GM23248 (cell line): Measurements from ENCODE around the gene TTPAL. TPM values are rescaled to one million over a fixed set of nuclear protein-coding genes. Genes with fewer than 3 reads are reported as not detected.
"Not testable (repeated sequence)": the region's sequence is repeated elsewhere in the genome, so short reads cannot be mapped to it uniquely, and the experiment has no call there.

Experiments used
- DNase-seq: peaks from one replicate; pipeline ENCODE4 v3.0.0-alpha.2; 2015
- H2AFZ ChIP-seq: fragments of 200-600 bp; sonication (generic); 2 replicates; pipeline ENCODE4 v1.6.1; 2016; ENCODE audit warnings: antibody characterized with exemption
- H3F3A ChIP-seq: fragments of 200-600 bp; sonication (generic); 2 replicates; pipeline ENCODE4 v1.6.1; 2016; ENCODE audit warnings: mild to moderate bottlenecking, antibody characterized with exemption, mixed run types; ENCODE audit not compliant: insufficient read depth
- H3K27ac ChIP-seq: fragments of 200-600 bp; sonication (generic); 2 replicates; pipeline ENCODE4 v1.5.1; 2016; ENCODE audit warnings: mild to moderate bottlenecking
- H3K27me3 ChIP-seq: fragments of 200-600 bp; sonication (generic); replicated peaks from 2 replicates; pipeline ENCODE4 v1.6.1; 2016; ENCODE audit warnings: mild to moderate bottlenecking; ENCODE audit not compliant: insufficient read depth
- H3K36me3 ChIP-seq: fragments of 200-600 bp; sonication (generic); 2 replicates; pipeline ENCODE4 v1.6.1; 2016; ENCODE audit warnings: low read depth, mild to moderate bottlenecking
- H3K4me1 ChIP-seq: fragments of 200-600 bp; sonication (generic); 2 replicates; pipeline ENCODE4 v1.6.1; 2016; ENCODE audit warnings: mild to moderate bottlenecking; ENCODE audit not compliant: insufficient read depth
- H3K4me2 ChIP-seq: fragments of 200-600 bp; sonication (generic); one replicate; pipeline ENCODE4 v1.6.1; 2016; ENCODE audit warnings: mild to moderate bottlenecking; ENCODE audit not compliant: unreplicated experiment
- H3K4me3 ChIP-seq: fragments of 200-600 bp; sonication (generic); 2 replicates; pipeline ENCODE4 v1.5.1; 2016; ENCODE audit warnings: mild to moderate bottlenecking
- H3K79me2 ChIP-seq: fragments of 200-600 bp; sonication (generic); 2 replicates; pipeline ENCODE4 v1.6.1; 2016; ENCODE audit warnings: mild to moderate bottlenecking; ENCODE audit not compliant: insufficient read depth
- H3K9ac ChIP-seq: fragments of 200-600 bp; sonication (generic); 2 replicates; pipeline ENCODE4 v1.6.1; 2016; ENCODE audit warnings: mild to moderate bottlenecking
- H3K9me2 ChIP-seq: fragments of 200-600 bp; sonication (generic); 2 replicates; pipeline ENCODE4 v1.6.1; 2016; ENCODE audit warnings: mixed run types, mild to moderate bottlenecking, moderate library complexity; ENCODE audit not compliant: insufficient read depth
- H3K9me3 ChIP-seq: fragments of 200-600 bp; sonication (generic); one replicate; pipeline ENCODE4 v1.6.1; 2017; ENCODE audit warnings: low read depth
- H4K20me1 ChIP-seq: fragments of 200-600 bp; sonication (generic); 2 replicates; pipeline ENCODE4 v1.6.0; 2016; ENCODE audit not compliant: insufficient read depth
- EZH2 ChIP-seq: fragments of 200-600 bp; sonication (generic); IDR thresholded peaks from 2 replicates; pipeline ENCODE4 v1.6.1; 2018; ENCODE audit warnings: antibody characterized with exemption, mild to moderate bottlenecking; ENCODE audit not compliant: insufficient read depth, poor library complexity, severe bottlenecking
- EZH2phosphoT487 ChIP-seq: fragments of 200-600 bp; sonication (generic); IDR thresholded peaks from 2 replicates; pipeline ENCODE4 v1.6.1; 2018; ENCODE audit warnings: antibody characterized with exemption, moderate library complexity, mild to moderate bottlenecking, low read depth; ENCODE audit not compliant: insufficient read depth
- WGBS, 2 experiments: methylation state at CpG; one replicate each; pipeline ENCODE4 v1.1.6; 2015 to 2017; ENCODE audit warnings: low lambda C conversion rate in 2 of 2, low coverage in 1 of 2; ENCODE audit errors: missing lambda C conversion rate in 2 of 2; 5-methylcytosine and 5-hydroxymethylcytosine counted together
- in situ Hi-C: fragments of 300-500 bp; cut with MboI; formaldehyde crosslinking; loops from 2 replicates; pipeline ENCODE4 v1.15.0; 2020
- polyA plus RNA-seq: library from polyadenylated mRNA; unstranded; fragments of >200 nt; fragmentation: Nextera tagmentation; extraction: Ambion mirVana; gene quantifications from 2 replicates; pipeline ENCODE4 v1.2.1, GENCODE V29; 2016
- total RNA-seq: library from RNA; depleted of rRNA; stranded (reverse); fragments of >200 nt; shearing (Covaris generic); gene quantifications from 2 replicates; pipeline ENCODE4 v1.2.3, GENCODE V29; 2014

TTPAL gene
- total and polyA plus RNA-seq, 2 experiments from 2014 or later = 11.8 to 19.6 TPM

DNA sequence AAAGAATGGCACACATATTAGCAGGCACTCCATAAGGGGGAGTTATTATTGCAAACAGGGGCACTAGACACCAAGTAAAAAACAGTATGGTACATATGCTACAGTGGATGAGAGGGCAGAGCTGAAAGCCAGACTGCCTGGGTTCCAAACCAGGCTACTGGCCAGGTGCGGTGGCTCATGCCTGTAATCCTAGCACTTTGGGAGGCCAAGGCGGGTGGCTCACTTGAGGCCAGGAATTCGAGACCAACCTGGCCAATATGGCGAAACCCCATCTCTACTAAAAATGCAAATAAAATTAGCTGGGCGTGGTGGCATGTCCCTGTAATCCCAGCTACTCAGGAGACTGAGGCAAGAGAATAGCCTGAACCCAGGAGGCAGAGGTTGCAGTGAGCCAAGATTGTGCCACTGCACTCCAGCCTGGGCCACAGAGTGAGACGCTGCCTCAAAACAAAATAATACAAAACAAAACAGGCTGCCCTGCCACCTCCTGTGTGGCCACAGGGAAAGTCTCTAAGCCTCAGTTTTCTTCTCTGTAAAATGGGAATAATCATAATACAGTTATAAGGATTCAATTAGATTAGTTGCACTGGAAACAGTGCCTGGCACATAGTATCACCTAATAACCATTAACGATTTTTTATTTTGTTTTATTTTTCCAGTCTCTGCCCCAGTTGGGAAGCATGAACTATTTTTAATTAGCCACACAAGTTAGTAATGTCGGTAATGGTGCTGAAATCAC is 7.5 kb upstream of the TTPAL start:
- Histone ChIP-seq H3K4me2 (no peak overlapping the region), H3K4me1 (0 out of 2 replicates have a peak, but pooled peaks cover 4% of the 10 kb centered on the region), H3K79me2 (no peaks in the 10 kb centered on the region), H2AFZ (no peak overlapping the region), H3F3A (no peaks in the 10 kb centered on the region), H3K9me3 (no peaks in the 10 kb centered on the region), H3K36me3 (no peaks in the 10 kb centered on the region), H3K9me2 (no peaks in the 10 kb centered on the region), H3K9ac (no peak overlapping the region), H3K4me3 (no peak overlapping the region), H4K20me1 (no peaks in the 10 kb centered on the region), H3K27ac (no peak overlapping the region), H3K27me3 (no peaks in the 10 kb centered on the region)
- 71 to 72% methylated on average over 8 of the region's 8 CpGs for WGBS, 2 experiments
- no peak for TF ChIP-seq EZH2phosphoT487
- no peak for TF ChIP-seq EZH2
- DNase-seq = no peak
- in situ Hi-C loops = loop anchor here (10.0 kb wide), 1 partner anchor 353 kb away; no protein-coding TSS in a partner anchor

GRCh38 chr20:44470327-44470726 is 5.3 kb upstream of the TTPAL start:
- Histone ChIP-seq H4K20me1 (no peaks in the 10 kb centered on the region), H3K36me3 (no peaks in the 10 kb centered on the region), H3K4me2 (no peak overlapping the region), H3K9me2 (no peaks in the 10 kb centered on the region), H3K9ac (no peak overlapping the region), H3K4me1 (0 out of 2 replicates have a peak, but pooled peaks cover 4% of the 10 kb centered on the region), H3K9me3 (no peaks in the 10 kb centered on the region), H3K27me3 (no peaks in the 10 kb centered on the region), H3F3A (no peaks in the 10 kb centered on the region), H3K27ac (no peak overlapping the region), H3K4me3 (no peak overlapping the region), H3K79me2 (peaks cover 4% of the 10 kb centered on the region), H2AFZ (no peak overlapping the region)
- DNase-seq = no peak
- TF ChIP-seq EZH2phosphoT487 (no peak), EZH2 (no peak)
- in situ Hi-C loops = no loop called here
- WGBS, 2 experiments = 64 to 71% methylated on average over 5 of the region's 5 CpGs

- Histone ChIP-seq H3K4me3 (no peak overlapping the region), H4K20me1 (no peaks in the 10 kb centered on the region), H3K4me1 (peaks cover 6% of the 10 kb centered on the region), H3K9me2 (no peaks in the 10 kb centered on the region), H3K79me2 (peaks cover 15% of the 10 kb centered on the region), H3F3A (no peaks in the 10 kb centered on the region), H3K27me3 (no peaks in the 10 kb centered on the region), H3K9ac (no peak overlapping the region), H3K4me2 (no peak overlapping the region), H3K27ac (no peak overlapping the region), H3K36me3 (no peaks in the 10 kb centered on the region), H2AFZ (no peak overlapping the region), H3K9me3 (no peaks in the 10 kb centered on the region)
- in situ Hi-C loops = no loop called here
- 50% methylated on average over 2 of the region's 2 CpGs for WGBS, 2 experiments
- TF ChIP-seq EZH2 (no peak), EZH2phosphoT487 (no peak)
- peak; percentile 78 for DNase-seq
Measured at GRCh38 chr20:44471481-44471882, 4.2 kb upstream of the TTPAL start.

DNA sequence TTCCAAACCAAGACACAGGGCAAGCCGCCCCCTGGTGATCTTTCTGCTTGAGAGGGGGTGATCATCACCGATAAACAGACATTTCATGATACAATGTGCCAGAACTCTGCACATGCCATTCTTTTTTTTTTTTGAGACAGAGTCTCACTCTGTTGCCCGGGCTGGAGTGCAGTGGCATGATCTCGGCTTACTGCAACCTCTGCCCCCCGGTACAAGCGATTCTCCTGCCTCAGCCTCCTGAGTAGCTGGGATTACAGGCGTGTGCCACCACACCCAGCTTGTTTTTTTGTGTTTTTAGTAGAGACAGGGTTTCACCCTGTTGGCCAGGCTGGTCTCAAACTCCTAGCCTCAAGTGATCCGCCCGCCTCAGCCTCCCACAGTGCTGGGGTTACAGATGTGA is 3.4 kb upstream of the TTPAL start:
- in situ Hi-C loops, H4K20me1 ChIP-seq, H3K36me3 ChIP-seq, H3K4me2 ChIP-seq, H3K27me3 ChIP-seq, H3K27ac ChIP-seq, H2AFZ ChIP-seq, H3K9me2 ChIP-seq, H3F3A ChIP-seq, H3K9me3 ChIP-seq, H3K4me3 ChIP-seq, H3K9ac ChIP-seq, DNase-seq: not testable (repeated sequence)
- H3K79me2 ChIP-seq = peaks cover 23% of the 10 kb centered on the region
- peaks cover 14% of the 10 kb centered on the region for H3K4me1 ChIP-seq
- 74 to 77% methylated on average over 9 of the region's 9 CpGs for WGBS, 2 experiments
